Trophoblast cell (in vitro differentiated cells and primary cell): Measurements from ENCODE around the gene GIT1.

Experiments used
- DNase-seq, 2 donors: peaks; one replicate each; pipeline ENCODE4 v3.0.0-alpha.2; 2016
- H2AFZ ChIP-seq: 2 replicates; pipeline ENCODE4 v1.6.1; 2013; ENCODE audit warnings: low read length, moderate library complexity, mild to moderate bottlenecking; ENCODE audit not compliant: insufficient read depth, poor library complexity
- H2AK5ac ChIP-seq: 2 replicates; pipeline ENCODE4 v1.6.1; 2013; ENCODE audit warnings: mild to moderate bottlenecking, low read length
- H2BK120ac ChIP-seq: 2 replicates; pipeline ENCODE4 v1.6.1; 2013; ENCODE audit warnings: low read length, mild to moderate bottlenecking, moderate library complexity; ENCODE audit not compliant: insufficient read depth, poor library complexity
- H2BK12ac ChIP-seq: 2 replicates; pipeline ENCODE4 v1.6.1; 2013; ENCODE audit warnings: mild to moderate bottlenecking, low read length, moderate library complexity
- H2BK5ac ChIP-seq: 2 replicates; pipeline ENCODE4 v1.6.1; 2013; ENCODE audit warnings: low read length, low read depth, moderate library complexity, mild to moderate bottlenecking; ENCODE audit not compliant: poor library complexity
- H3K14ac ChIP-seq: 2 replicates; pipeline ENCODE4 v1.6.1; 2013; ENCODE audit warnings: mild to moderate bottlenecking, low read length
- H3K18ac ChIP-seq: 2 replicates; pipeline ENCODE4 v1.6.1; 2013; ENCODE audit warnings: mild to moderate bottlenecking, low read length
- H3K23ac ChIP-seq: 2 replicates; pipeline ENCODE4 v1.6.1; 2013; ENCODE audit warnings: low read length
- H3K27ac ChIP-seq: 2 replicates; pipeline ENCODE4 v1.5.1; 2013; ENCODE audit warnings: low read depth, mild to moderate bottlenecking, inconsistent platforms, low read length, moderate library complexity
- H3K27me3 ChIP-seq: 2 replicates; pipeline ENCODE4 v1.6.1; 2013; ENCODE audit warnings: inconsistent platforms, mild to moderate bottlenecking, low read length, moderate library complexity; ENCODE audit not compliant: insufficient read depth
- H3K36me3 ChIP-seq, 2 experiments: 1 replicate in 1 of 2; 2 replicates in 1 of 2; pipeline ENCODE4 v1.6.1; 2013; ENCODE audit warnings: low read length in 2 of 2, mild to moderate bottlenecking in 2 of 2, moderate library complexity in 1 of 2; ENCODE audit not compliant: insufficient read depth in 2 of 2, control insufficient read depth in 1 of 2
- H3K4ac ChIP-seq: 2 replicates; pipeline ENCODE4 v1.6.1; 2013; ENCODE audit warnings: low read depth, mild to moderate bottlenecking, low read length, moderate library complexity
- H3K4me1 ChIP-seq, 2 experiments: 1 replicate in 1 of 2; 2 replicates in 1 of 2; pipeline ENCODE4 v1.6.1; 2013; ENCODE audit warnings: low read length in 2 of 2, mild to moderate bottlenecking in 2 of 2, moderate library complexity in 1 of 2; ENCODE audit not compliant: insufficient read depth in 2 of 2, control insufficient read depth in 1 of 2
- H3K4me2 ChIP-seq: 2 replicates; pipeline ENCODE4 v1.6.1; 2013; ENCODE audit warnings: inconsistent platforms, mild to moderate bottlenecking, low read length, moderate library complexity
- H3K4me3 ChIP-seq: 2 replicates; pipeline ENCODE4 v1.5.1; 2013; ENCODE audit warnings: mild to moderate bottlenecking, low read depth, low read length, inconsistent platforms
- H3K79me1 ChIP-seq: one replicate; pipeline ENCODE4 v1.6.1; 2013; ENCODE audit warnings: low read length
- H3K79me2 ChIP-seq: 2 replicates; pipeline ENCODE4 v1.6.1; 2013; ENCODE audit warnings: low read length, mild to moderate bottlenecking; ENCODE audit not compliant: control insufficient read depth, insufficient read depth, poor library complexity
- H3K9ac ChIP-seq: 2 replicates; pipeline ENCODE4 v1.6.1; 2013; ENCODE audit warnings: mild to moderate bottlenecking, low read length
- H3K9me3 ChIP-seq: 2 replicates; pipeline ENCODE4 v1.6.1; 2013; ENCODE audit warnings: low read depth, mild to moderate bottlenecking, control low read depth, inconsistent platforms, low read length; ENCODE audit not compliant: insufficient read depth
- H4K12ac ChIP-seq: 2 replicates; pipeline ENCODE4 v1.6.1; 2013; ENCODE audit warnings: low read depth, mild to moderate bottlenecking, low read length, moderate library complexity
- H4K8ac ChIP-seq: 2 replicates; pipeline ENCODE4 v1.6.1; 2013; ENCODE audit warnings: low read depth, mild to moderate bottlenecking, low read length, moderate library complexity
- H4K91ac ChIP-seq: one replicate; pipeline ENCODE4 v1.6.1; 2013; ENCODE audit warnings: low read depth, mild to moderate bottlenecking, low read length, moderate library complexity
- WGBS: extraction: QIAGEN DNeasy Blood & Tissue Kit; methylation state at CpG from one replicate; pipeline ENCODE4 v1.1.7; 2013; ENCODE audit warnings: missing lambda C conversion rate; ENCODE audit not compliant: insufficient read length, insufficient coverage; ENCODE audit errors: extremely low coverage; 5-methylcytosine and 5-hydroxymethylcytosine counted together

The GIT1 gene

GRCh38 chr17:29623283-29623647, 33.8 kb upstream of the GIT1 start:
- Histone ChIP-seq H3K4me3 (peak overlapping the region; percentile 70), H3K79me2 (peaks cover 3% of the 10 kb centered on the region), H3K9me3 (no peaks in the 10 kb centered on the region), H3K79me1 (peaks cover 11% of the 10 kb centered on the region), H3K4ac (no peak overlapping the region), H3K14ac (peak overlapping the region; percentile 3), H4K91ac (peak overlapping the region; percentile 0), H3K4me2 (peak overlapping the region; percentile 74), H3K36me3 (no peaks in the 10 kb centered on the region), H3K9ac (peak overlapping the region; percentile 6), H2AK5ac (peak overlapping the region; percentile 24), H2BK12ac (peak overlapping the region; percentile 0), H3K18ac (no peak overlapping the region), H2BK5ac (no peak overlapping the region), H4K8ac (peak overlapping the region; percentile 9), H3K23ac (no peak overlapping the region), H3K27ac (peak overlapping the region; percentile 2), H3K27me3 (no peaks in the 10 kb centered on the region), H3K4me1 (peaks cover 27 to 41% of the 10 kb centered on the region in 2 experiments), H4K12ac (no peak overlapping the region), H2BK120ac (no peak overlapping the region), H2AFZ (no peak overlapping the region)
- peak in 1 of 2 donors; percentile 55 for DNase-seq
- no CpG with 5 or more reads among the region's 4 CpGs for WGBS

GRCh38 chr17:29622337-29623282, 33.2 kb upstream of the GIT1 start, which contains the start of gene CORO6:
TSS of gene CORO6 (minus strand) at chr17:29622912. CDS start at chr17:29621421, 1,491 bp downstream.
- peak; percentile 68 to 86 for DNase-seq
- Histone ChIP-seq H4K91ac (peak within 1 kb of the TSS; percentile 29), H4K12ac (peak within 1 kb of the TSS; percentile 19), H3K9me3 (no peaks in the 10 kb centered on the region), H4K8ac (peak within 1 kb of the TSS; percentile 57), H3K27ac (peak within 1 kb of the TSS; percentile 15), H3K79me1 (peaks cover 16% of the 10 kb centered on the region), H2AK5ac (peak within 1 kb of the TSS; percentile 25), H3K9ac (peak within 1 kb of the TSS; percentile 6), H2AFZ (peak within 1 kb of the TSS; percentile 82), H3K23ac (no peak within 1 kb of the TSS), H3K79me2 (peaks cover 3% of the 10 kb centered on the region), H3K18ac (peak within 1 kb of the TSS; percentile 72), H2BK12ac (peak within 1 kb of the TSS; percentile 7), H3K36me3 (no peaks in the 10 kb centered on the region), H3K4me2 (peak within 1 kb of the TSS; percentile 74), H2BK5ac (peak within 1 kb of the TSS; percentile 74), H2BK120ac (peak within 1 kb of the TSS; percentile 50), H3K4ac (peak within 1 kb of the TSS; percentile 17), H3K14ac (peak within 1 kb of the TSS; percentile 71), H3K4me3 (peak within 1 kb of the TSS; percentile 74), H3K4me1 (peaks cover 33 to 47% of the 10 kb centered on the region in 2 experiments), H3K27me3 (no peaks in the 10 kb centered on the region)
- WGBS, result no CpG with 5 or more reads among the region's 77 CpGs

DNA sequence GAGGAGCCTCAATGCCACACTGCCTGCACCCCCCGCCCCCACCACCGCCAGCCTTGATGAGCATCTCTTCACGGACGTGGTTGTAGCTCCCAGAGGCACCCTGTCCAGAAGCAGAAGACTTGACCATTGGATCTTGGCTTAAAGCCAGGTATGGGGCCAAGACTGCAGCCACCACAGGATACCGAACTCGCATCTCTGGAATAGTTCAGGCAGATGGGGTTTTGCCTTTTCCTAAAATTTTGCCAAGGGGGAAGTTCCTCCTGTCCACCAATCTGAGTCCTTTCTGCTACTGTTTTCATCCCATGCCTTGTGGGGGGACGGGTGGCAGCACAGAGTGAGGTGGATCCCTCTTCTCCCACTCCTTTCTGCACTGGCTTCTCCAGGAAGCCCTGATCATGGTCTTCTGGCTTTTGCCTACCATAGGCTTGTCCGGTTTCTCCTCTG, 32.3 kb upstream of the GIT1 start:
- H2AK5ac ChIP-seq, result no peak overlapping the region

GRCh38 chr17:29620779-29621500, 31.5 kb upstream of the GIT1 start:
- Histone ChIP-seq H3K36me3 (no peaks in the 10 kb centered on the region), H3K18ac (no peak overlapping the region), H2BK5ac (no peak overlapping the region), H4K91ac (peak overlapping the region; percentile 6), H4K8ac (no peak overlapping the region), H3K27ac (no peak overlapping the region), H2BK120ac (no peak overlapping the region), H3K9ac (no peak overlapping the region), H3K27me3 (peaks cover 14% of the 10 kb centered on the region), H3K9me3 (peaks cover 3% of the 10 kb centered on the region), H3K14ac (no peak overlapping the region), H3K79me2 (peaks cover 3% of the 10 kb centered on the region), H3K23ac (no peak overlapping the region), H2AK5ac (peak overlapping the region; percentile 3), H3K4me2 (no peak overlapping the region), H2BK12ac (peak overlapping the region; percentile 17), H3K4ac (no peak overlapping the region), H4K12ac (no peak overlapping the region), H3K79me1 (peaks cover 16% of the 10 kb centered on the region), H2AFZ (no peak overlapping the region), H3K4me3 (no peak overlapping the region), H3K4me1 (peaks cover 44 to 56% of the 10 kb centered on the region in 2 experiments)
- WGBS, result no CpG with 5 or more reads among the region's 12 CpGs
- no peak for DNase-seq

More for the DNA sequence above, 32.3 kb upstream of the GIT1 start:
- H2BK120ac ChIP-seq, result no peak overlapping the region
- H3K36me3 ChIP-seq, result no peaks in the 10 kb centered on the region
- no peak overlapping the region for H3K9ac ChIP-seq
- H2AFZ ChIP-seq, result no peak overlapping the region
- peaks cover 3% of the 10 kb centered on the region for H3K79me2 ChIP-seq
- no peak overlapping the region for H3K4ac ChIP-seq
- H3K9me3 ChIP-seq, result peaks cover 3% of the 10 kb centered on the region
- H2BK5ac ChIP-seq, result no peak overlapping the region
- no peak overlapping the region for H3K23ac ChIP-seq
- H4K91ac ChIP-seq, result no peak overlapping the region
- H3K4me3 ChIP-seq, result no peak overlapping the region
- H4K8ac ChIP-seq, result no peak overlapping the region
- no peak overlapping the region for H3K14ac ChIP-seq
- no peak overlapping the region for H3K27ac ChIP-seq
- DNase-seq, result no peak
- H3K18ac ChIP-seq, result no peak overlapping the region
- peaks cover 16% of the 10 kb centered on the region for H3K79me1 ChIP-seq
- H3K4me1 ChIP-seq, result peaks cover 39 to 53% of the 10 kb centered on the region in 2 experiments
- no peak overlapping the region for H4K12ac ChIP-seq
- H2BK12ac ChIP-seq, result no peak overlapping the region
- no CpG with 5 or more reads among the region's 8 CpGs for WGBS
- peak overlapping the region; percentile 74 for H3K4me2 ChIP-seq
- peaks cover 6% of the 10 kb centered on the region for H3K27me3 ChIP-seq
